Colonic mucosa (tissue), 4 donors: ENCODE results near the gene EML6. TPM values are rescaled to one million over a fixed set of nuclear protein-coding genes. Genes with fewer than 3 reads are reported as not detected.

ENCODE experiments used
- DNase-seq: peaks from one replicate; pipeline ENCODE4 v3.0.0-alpha.2; 2020
- H3K27ac ChIP-seq: fragments of 200-600 bp; one replicate; pipeline ENCODE4 v1.8.0; 2021
- H3K27me3 ChIP-seq: fragments of 200-600 bp; one replicate; pipeline ENCODE4 v1.8.0; 2021
- H3K36me3 ChIP-seq: fragments of 200-600 bp; one replicate; pipeline ENCODE4 v1.8.0; 2021
- H3K4me1 ChIP-seq: fragments of 200-600 bp; one replicate; pipeline ENCODE4 v1.8.0; 2021; ENCODE audit warnings: mild to moderate bottlenecking
- H3K4me3 ChIP-seq: fragments of 200-600 bp; one replicate; pipeline ENCODE4 v1.8.0; 2021
- H3K9ac ChIP-seq, 2 donors: one replicate each; pipeline ENCODE4 v1.7.0; 2013; ENCODE audit warnings: control low read depth in 2 of 2, low read depth in 2 of 2, low read length in 2 of 2
- H3K9me3 ChIP-seq: fragments of 200-600 bp; one replicate; pipeline ENCODE4 v1.8.0; 2021
- intact Hi-C: fragments of 100-400 bp; cut with DNase I; formaldehyde crosslinking; loops from one replicate; pipeline ENCODE4 v1.14.1; 2022
- total RNA-seq, 2 donors: library from RNA; stranded (reverse); fragmentation: NEBNext Ultra II Directional in 1 of 2; extraction: Animal tissue kit (Norgen Biotek cat#: 25700) in 1 of 2; gene quantifications; one replicate each; pipeline ENCODE4 v1.2.1, GENCODE V29; 2021
- TF ChIP-seq, protein P1 (sequence below): fragments of 200-600 bp; IDR thresholded peaks from one replicate; pipeline ENCODE4 v1.8.0; 2022; ENCODE audit warnings: antibody characterized with exemption, mild to moderate bottlenecking
- donor health status: healthy.
- donor health status: DM: no; HTN: no; CAD: no.
- donor health status: DM: no; HTN: no; CAD: no.

EML6 gene
- total RNA-seq, 2 donors from 2014 or later = 2.1 to 2.5 TPM

DNA sequence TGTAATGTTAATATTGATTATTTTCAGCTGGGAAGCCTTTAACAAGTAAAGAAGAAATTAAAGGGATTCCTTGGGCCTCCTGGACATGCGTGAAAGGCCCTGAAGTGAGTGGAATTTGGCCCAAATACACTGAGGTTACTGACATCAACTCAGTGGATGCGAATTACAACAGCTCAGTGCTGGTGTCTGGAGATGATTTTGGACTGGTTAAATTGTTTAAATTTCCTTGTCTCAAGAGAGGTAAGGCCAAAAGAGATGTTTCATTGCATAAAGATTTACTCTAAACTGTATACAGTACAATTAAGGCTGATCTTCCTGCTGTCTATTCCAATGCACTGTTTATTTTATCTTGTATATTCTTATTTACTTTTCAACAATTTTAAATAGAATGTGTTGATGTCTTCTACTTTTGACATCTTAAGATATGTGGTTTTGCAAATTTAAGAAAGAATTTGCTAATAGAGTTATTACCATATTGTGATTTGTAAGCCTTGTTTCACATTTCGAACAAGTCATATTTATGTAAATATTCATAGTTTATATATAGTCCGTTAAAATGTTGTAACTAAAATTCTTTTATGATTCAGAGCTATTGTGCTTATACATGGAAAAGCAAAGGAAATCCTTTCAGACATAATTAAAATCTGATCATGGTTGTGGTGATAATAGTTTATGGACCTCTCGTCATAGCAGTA lies 130.3 kb downstream of the EML6 start:
- intact Hi-C loops = no loop called here
- Histone ChIP-seq H3K27me3 (no peaks in the 10 kb centered on the region), H3K9ac (no peak overlapping the region), H3K4me1 (no peaks in the 10 kb centered on the region), H3K36me3 (no peaks in the 10 kb centered on the region), H3K9me3 (no peaks in the 10 kb centered on the region), H3K27ac (no peak overlapping the region), H3K4me3 (no peak overlapping the region)
- DNase-seq = no peak
- TF ChIP-seq, protein P1, sequence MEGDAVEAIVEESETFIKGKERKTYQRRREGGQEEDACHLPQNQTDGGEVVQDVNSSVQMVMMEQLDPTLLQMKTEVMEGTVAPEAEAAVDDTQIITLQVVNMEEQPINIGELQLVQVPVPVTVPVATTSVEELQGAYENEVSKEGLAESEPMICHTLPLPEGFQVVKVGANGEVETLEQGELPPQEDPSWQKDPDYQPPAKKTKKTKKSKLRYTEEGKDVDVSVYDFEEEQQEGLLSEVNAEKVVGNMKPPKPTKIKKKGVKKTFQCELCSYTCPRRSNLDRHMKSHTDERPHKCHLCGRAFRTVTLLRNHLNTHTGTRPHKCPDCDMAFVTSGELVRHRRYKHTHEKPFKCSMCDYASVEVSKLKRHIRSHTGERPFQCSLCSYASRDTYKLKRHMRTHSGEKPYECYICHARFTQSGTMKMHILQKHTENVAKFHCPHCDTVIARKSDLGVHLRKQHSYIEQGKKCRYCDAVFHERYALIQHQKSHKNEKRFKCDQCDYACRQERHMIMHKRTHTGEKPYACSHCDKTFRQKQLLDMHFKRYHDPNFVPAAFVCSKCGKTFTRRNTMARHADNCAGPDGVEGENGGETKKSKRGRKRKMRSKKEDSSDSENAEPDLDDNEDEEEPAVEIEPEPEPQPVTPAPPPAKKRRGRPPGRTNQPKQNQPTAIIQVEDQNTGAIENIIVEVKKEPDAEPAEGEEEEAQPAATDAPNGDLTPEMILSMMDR = no peak

DNA sequence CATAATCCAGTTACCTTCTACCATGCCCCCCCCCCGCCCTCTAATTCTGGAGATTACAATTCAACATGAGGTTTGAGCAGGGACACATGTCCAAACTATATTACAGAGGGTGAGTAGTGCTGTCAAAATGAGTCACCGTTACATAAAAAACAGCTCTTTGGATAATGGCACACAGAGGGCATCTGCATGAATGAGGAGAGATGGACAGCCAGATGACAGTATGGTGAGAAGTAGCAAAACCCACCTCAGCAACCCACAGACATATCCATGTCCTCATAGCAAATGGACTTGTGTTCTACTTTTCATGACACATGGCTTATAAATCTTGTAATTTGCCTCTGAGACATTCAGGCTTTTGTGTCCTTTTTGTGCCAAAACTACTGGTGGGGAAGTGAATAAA lies 132.0 kb downstream of the EML6 start:
- intact Hi-C loops = no loop called here

DNA sequence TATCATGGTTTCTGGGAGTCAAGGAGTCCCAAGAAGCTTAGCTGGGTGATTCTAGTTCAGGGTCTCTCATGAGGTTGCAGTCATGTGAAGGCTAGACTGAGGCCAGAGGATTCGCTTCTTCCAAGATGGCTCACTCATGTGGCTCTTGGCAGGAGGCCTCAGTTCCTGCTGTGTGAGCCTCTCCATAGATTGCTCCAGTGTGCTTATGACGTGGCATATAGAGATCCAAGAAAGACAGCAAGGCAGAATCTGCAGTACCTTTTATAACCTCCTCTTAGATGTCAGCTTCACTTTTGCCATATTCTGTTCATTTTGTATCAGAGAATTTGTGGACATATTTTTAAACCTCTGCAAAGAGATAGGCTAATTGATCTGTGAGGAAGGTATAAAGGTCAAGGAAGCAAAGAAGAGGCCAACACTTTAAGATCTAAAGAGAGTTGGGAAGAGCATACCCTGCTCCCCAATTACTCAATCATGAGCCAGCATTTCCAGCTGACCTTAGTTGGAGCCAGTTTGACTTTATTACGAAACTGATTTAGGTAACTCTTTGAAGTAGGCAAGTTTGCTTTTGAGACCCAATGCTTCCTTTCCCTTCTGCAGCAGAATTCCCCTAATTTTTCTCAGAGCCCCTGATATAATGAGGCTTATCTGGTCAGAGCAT lies 134.7 kb downstream of the EML6 start:
- H3K9me3 ChIP-seq = no peaks in the 10 kb centered on the region
- H3K27me3 ChIP-seq = no peaks in the 10 kb centered on the region
- intact Hi-C loops = no loop called here
- H3K9ac ChIP-seq = no peak overlapping the region
- H3K27ac ChIP-seq = no peak overlapping the region
- H3K4me1 ChIP-seq = no peaks in the 10 kb centered on the region
- DNase-seq = no peak
- no peaks in the 10 kb centered on the region for H3K36me3 ChIP-seq
- TF ChIP-seq, protein P1 = no peak
- no peak overlapping the region for H3K4me3 ChIP-seq

More for the DNA sequence above, 132.0 kb downstream of the EML6 start:
- TF ChIP-seq, protein P1 = no peak
- no peaks in the 10 kb centered on the region for H3K9me3 ChIP-seq
- H3K27me3 ChIP-seq = no peaks in the 10 kb centered on the region
- H3K4me3 ChIP-seq = no peak overlapping the region
- no peaks in the 10 kb centered on the region for H3K36me3 ChIP-seq
- no peak overlapping the region for H3K27ac ChIP-seq
- H3K9ac ChIP-seq = no peak overlapping the region
- DNase-seq = no peak
- H3K4me1 ChIP-seq = no peaks in the 10 kb centered on the region

DNA sequence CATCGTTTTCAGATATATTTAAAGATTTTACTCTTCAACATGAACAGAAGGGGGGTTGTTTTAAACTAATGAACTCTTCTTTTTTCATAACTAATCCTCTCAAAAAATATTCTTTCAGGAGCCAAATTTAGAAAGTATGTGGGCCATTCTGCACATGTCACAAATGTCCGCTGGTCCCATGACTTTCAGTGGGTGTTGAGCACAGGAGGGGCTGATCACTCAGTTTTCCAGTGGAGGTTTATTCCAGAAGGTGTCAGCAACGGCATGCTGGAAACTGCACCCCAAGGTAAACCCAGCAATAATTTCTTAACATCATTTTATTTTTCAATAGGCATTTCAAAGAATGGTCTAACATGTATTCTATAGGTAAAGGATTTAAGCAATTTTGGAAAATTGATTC lies 136.0 kb downstream of the EML6 start:
- H3K4me1 ChIP-seq = no peaks in the 10 kb centered on the region
- no peak overlapping the region for H3K4me3 ChIP-seq
- intact Hi-C loops = no loop called here
- H3K9ac ChIP-seq = no peak overlapping the region
- H3K36me3 ChIP-seq = no peaks in the 10 kb centered on the region
- H3K27me3 ChIP-seq = no peaks in the 10 kb centered on the region
- TF ChIP-seq, protein P1 = no peak
- no peak overlapping the region for H3K27ac ChIP-seq
- no peak for DNase-seq
- no peaks in the 10 kb centered on the region for H3K9me3 ChIP-seq

DNA sequence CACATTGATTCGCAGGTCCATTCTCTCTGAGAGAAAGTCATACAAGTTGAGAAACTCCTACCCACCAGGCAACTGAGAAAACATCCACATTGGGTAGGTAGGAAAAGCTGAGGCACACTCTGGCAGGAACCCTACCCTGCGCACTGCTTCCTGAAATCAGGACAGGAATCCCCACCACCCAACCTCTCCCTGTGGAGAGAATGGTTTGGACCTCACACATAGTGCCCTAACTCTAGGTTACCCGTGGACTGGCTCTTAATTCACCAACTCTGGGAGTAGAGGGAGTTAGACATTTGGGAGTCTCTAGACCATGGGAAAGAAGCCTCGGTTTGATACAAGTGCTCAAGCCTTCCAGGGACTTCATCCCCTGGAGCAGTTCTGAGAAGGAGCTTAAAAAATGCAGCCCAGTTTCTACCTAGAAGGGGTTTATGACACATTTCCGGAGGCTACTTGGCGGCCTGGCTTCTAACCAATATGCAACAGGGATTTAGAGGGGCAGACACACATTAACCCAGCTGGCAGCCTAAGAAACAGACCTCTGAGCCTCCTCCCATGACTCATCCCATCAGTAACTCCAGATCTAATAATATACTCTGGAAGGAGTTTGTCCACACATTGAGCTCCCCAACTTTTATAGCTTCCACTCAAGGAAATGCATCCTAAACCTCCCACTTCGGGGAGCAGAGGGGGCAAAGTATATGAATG lies 136.7 kb downstream of the EML6 start:
- Histone ChIP-seq H3K9ac (no peak overlapping the region), H3K36me3 (no peaks in the 10 kb centered on the region), H3K4me1 (no peaks in the 10 kb centered on the region), H3K27me3 (no peaks in the 10 kb centered on the region), H3K4me3 (no peak overlapping the region), H3K9me3 (no peaks in the 10 kb centered on the region), H3K27ac (no peak overlapping the region)
- TF ChIP-seq, protein P1 = no peak
- intact Hi-C loops = no loop called here
- DNase-seq = no peak
